Right lobe of liver (tissue), 6 donors: Measurements from ENCODE around the gene DDIAS. TPM values are rescaled to one million over a fixed set of nuclear protein-coding genes. Genes with fewer than 3 reads are reported as not detected.
A peak's percentile ranks its signal among the peaks of the same experiment; 100 is the strongest.

Experiments used
- ATAC-seq, 4 donors: fragments of 200-7000 bp; cut with Tn5 transposase; one replicate each; pipeline ENCODE4 v1.9.1; 2020; ENCODE audit warnings: mild to moderate bottlenecking in 4 of 4, moderate library complexity in 4 of 4
- DNase-seq, 3 donors: peaks; one replicate each; pipeline ENCODE4 v3.0.0-alpha.2; 2020
- H3K27ac ChIP-seq, 3 donors: fragments of 200-600 bp; one replicate each; pipeline ENCODE4 v1.8.0; 2022
- H3K27me3 ChIP-seq, 2 donors: fragments of 200-600 bp; one replicate each; pipeline ENCODE4 v1.8.0; 2022
- H3K36me3 ChIP-seq, 4 donors: fragments of 200-600 bp; sonication (generic) in 1 of 4; one replicate each; pipeline versions ENCODE4 v1.5.1 to v1.8.0; 2017 to 2022; ENCODE audit warnings: control low read depth in 1 of 4
- H3K4me1 ChIP-seq, 4 donors: fragments of 200-600 bp; sonication (generic) in 1 of 4; one replicate each; pipeline versions ENCODE4 v1.5.1 to v1.8.0; 2017 to 2022; ENCODE audit warnings: control low read depth in 1 of 4
- H3K4me3 ChIP-seq, 3 donors: fragments of 200-600 bp; one replicate each; pipeline ENCODE4 v1.8.0; 2022
- H3K9me3 ChIP-seq, 4 donors: fragments of 200-600 bp; sonication (generic) in 1 of 4; one replicate each; pipeline versions ENCODE4 v1.5.1 to v1.8.0; 2017 to 2022; ENCODE audit warnings: control low read depth in 1 of 4
- POLR2A ChIP-seq: fragments of 450-650 bp; IDR thresholded peaks from one replicate; pipeline ENCODE4 v1.6.1; 2017; ENCODE audit warnings: antibody characterized with exemption, mild to moderate bottlenecking
- WGBS: methylation state at CpG from one replicate; pipeline ENCODE4 v1.1.6; 2018; ENCODE audit warnings: low coverage, low lambda C conversion rate; ENCODE audit not compliant: insufficient coverage; ENCODE audit errors: missing lambda C conversion rate; 5-methylcytosine and 5-hydroxymethylcytosine counted together
- intact Hi-C, 2 donors: fragments of 100-400 bp; cut with DNase I; formaldehyde crosslinking; loops; one replicate each; pipeline versions ENCODE4 v1.11.2 to v1.14.1; 2022
- total RNA-seq, 6 experiments: library from RNA; depleted of rRNA in 2 of 6; stranded (reverse); fragments of >200 nt in 2 of 6; fragmentation: NEBNext Ultra II Directional in 3 of 6; extraction: Animal tissue kit (Norgen Biotek cat#: 25700) in 3 of 6; gene quantifications; one replicate each; pipeline versions ENCODE4 v1.1.0 to v1.2.4, GENCODE V29; 2016 to 2023
- TF ChIP-seq, protein P1 (sequence below), 4 donors: fragments of 200-600 bp in 3 of 4; fragments of 450-650 bp in 1 of 4; IDR thresholded peaks; one replicate each; pipeline versions ENCODE4 v1.5.1 to v1.8.0; 2016 to 2022; ENCODE audit warnings: antibody characterized with exemption in 4 of 4, mild to moderate bottlenecking in 2 of 4
- donor health status: DM: no; HTN: yes; CAD: no.
- donor health status: DM: no; HTN: no; CAD: no.
- donor health status: DM: no; HTN: no; CAD: no.
- donor health status: DM: no; HTN: yes; CAD: no.
- donor health status: DM: no; HTN: yes; CAD: no.

The DDIAS gene
- total RNA-seq, 6 experiments from 2014 or later, result 0.83 to 3.1 (median 1.2) TPM

- 25% methylated on average over 3 of the region's 3 CpGs for WGBS
- intact Hi-C loops, result no loop called here
- no peak for ATAC-seq
- H3K4me3 ChIP-seq, result peak overlapping the region; percentile 63 to 82 (median 80)
- peaks cover 0 to 23% (median 4%) of the 10 kb centered on the region in 4 donors for H3K4me1 ChIP-seq
- TF ChIP-seq, protein P1, sequence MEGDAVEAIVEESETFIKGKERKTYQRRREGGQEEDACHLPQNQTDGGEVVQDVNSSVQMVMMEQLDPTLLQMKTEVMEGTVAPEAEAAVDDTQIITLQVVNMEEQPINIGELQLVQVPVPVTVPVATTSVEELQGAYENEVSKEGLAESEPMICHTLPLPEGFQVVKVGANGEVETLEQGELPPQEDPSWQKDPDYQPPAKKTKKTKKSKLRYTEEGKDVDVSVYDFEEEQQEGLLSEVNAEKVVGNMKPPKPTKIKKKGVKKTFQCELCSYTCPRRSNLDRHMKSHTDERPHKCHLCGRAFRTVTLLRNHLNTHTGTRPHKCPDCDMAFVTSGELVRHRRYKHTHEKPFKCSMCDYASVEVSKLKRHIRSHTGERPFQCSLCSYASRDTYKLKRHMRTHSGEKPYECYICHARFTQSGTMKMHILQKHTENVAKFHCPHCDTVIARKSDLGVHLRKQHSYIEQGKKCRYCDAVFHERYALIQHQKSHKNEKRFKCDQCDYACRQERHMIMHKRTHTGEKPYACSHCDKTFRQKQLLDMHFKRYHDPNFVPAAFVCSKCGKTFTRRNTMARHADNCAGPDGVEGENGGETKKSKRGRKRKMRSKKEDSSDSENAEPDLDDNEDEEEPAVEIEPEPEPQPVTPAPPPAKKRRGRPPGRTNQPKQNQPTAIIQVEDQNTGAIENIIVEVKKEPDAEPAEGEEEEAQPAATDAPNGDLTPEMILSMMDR (IDR thresholded peaks at IDR 0.05), result no peak
- TF ChIP-seq POLR2A, result no peak
- no peaks in the 10 kb centered on the region for H3K36me3 ChIP-seq
- H3K27ac ChIP-seq, result peak overlapping the region; percentile 78 to 89 (median 86)
- H3K27me3 ChIP-seq, result no peaks in the 10 kb centered on the region
- H3K9me3 ChIP-seq, result no peaks in the 10 kb centered on the region
- DNase-seq, result no peak
Measured at GRCh38 chr11:82899186-82899820, 2.2 kb upstream of the DDIAS start.

- peak overlapping the region; percentile 78 to 89 (median 86) for H3K27ac ChIP-seq
- intact Hi-C loops, result loop anchor here in 1 of 2 donors (10.0 kb wide), 1 partner anchor 175 kb away; the partner anchor contains the start of gene RAB30
Measured at GRCh38 chr11:82899957-82900276, 1.6 kb upstream of the DDIAS start.

GRCh38 chr11:82900277-82901164 lies 1.0 kb upstream of the DDIAS start, which contains the start of gene PRCP:
Gene PRCP, minus strand, starts transcription at chr11:82900430. Its CDS starts 28 bp downstream, at chr11:82900402.
- Histone ChIP-seq H3K36me3 (no peaks in the 10 kb centered on the region), H3K4me1 (peaks cover 0 to 19% (median 4%) of the 10 kb centered on the region in 4 donors), H3K4me3 (peak within 1 kb of the TSS; percentile 63 to 82 (median 80)), H3K27me3 (no peaks in the 10 kb centered on the region), H3K27ac (peak within 1 kb of the TSS; percentile 78 to 89 (median 86)), H3K9me3 (no peaks in the 10 kb centered on the region)
- DNase-seq (peak; percentile 97 to 99 (median 97)), ATAC-seq (peak; percentile 91 to 96 (median 92))
- WGBS, result 0% methylated on average over 21 of the region's 40 CpGs
- TF ChIP-seq POLR2A, result peak; percentile 93
- TF ChIP-seq, protein P1 (IDR thresholded peaks at IDR 0.05), result peak in 1 of 4 donors; percentile 17
- intact Hi-C loops, result loop anchor here in 1 of 2 donors (10.0 kb wide), 1 partner anchor 174 kb away; the partner anchor contains the start of gene RAB30

More at GRCh38 chr11:82899957-82900276, 1.6 kb upstream of the DDIAS start:
- Histone ChIP-seq H3K9me3 (no peaks in the 10 kb centered on the region), H3K27me3 (no peaks in the 10 kb centered on the region), H3K36me3 (no peaks in the 10 kb centered on the region), H3K4me3 (peak overlapping the region; percentile 63 to 82 (median 80)), H3K4me1 (peaks cover 0 to 19% (median 4%) of the 10 kb centered on the region in 4 donors)
- TF ChIP-seq POLR2A, result no peak
- ATAC-seq (no peak), DNase-seq (no peak)
- WGBS, result under 1% methylated on average over 8 of the region's 11 CpGs

DNA sequence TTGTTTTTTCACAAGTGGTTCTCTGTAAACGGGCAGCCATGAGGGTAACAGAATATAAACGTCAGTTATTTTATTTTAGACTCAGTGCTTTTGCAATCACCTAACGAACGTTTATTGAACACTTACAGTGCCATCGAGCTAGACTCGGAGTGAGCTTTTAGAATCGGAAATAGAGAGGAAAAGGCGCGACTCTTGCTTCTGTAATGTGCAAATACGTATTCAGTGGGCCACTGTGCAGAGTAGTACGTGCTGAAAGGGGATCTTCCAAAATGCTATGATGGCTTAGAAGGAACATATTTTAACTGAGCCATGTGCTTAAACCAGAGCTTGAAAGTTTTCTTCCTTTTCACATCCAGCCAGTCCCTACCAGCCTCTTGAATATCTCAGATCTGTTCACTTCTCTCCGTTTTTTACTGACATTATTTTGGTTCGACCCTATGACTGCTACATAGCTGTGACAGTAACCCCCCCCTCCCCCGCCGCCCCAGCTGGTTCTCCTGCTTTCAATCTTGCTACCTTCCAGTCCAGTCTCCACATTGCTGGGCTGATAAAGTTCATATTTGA lies 468 bp downstream of the DDIAS start:
- 4% methylated on average over 15 of the region's 15 CpGs for WGBS
- ATAC-seq (no peak), DNase-seq (no peak)
- no peaks in the 10 kb centered on the region for H3K27me3 ChIP-seq
- TF ChIP-seq POLR2A, result no peak
- TF ChIP-seq, protein P1 (IDR thresholded peaks at IDR 0.05), result no peak
- H3K4me3 ChIP-seq, result peak overlapping the region; percentile 63 to 82 (median 80)
- H3K4me1 ChIP-seq, result peaks cover 0 to 19% (median 4%) of the 10 kb centered on the region in 4 donors
- intact Hi-C loops, result loop anchor here in 1 of 2 donors (10.0 kb wide), 1 partner anchor 173 kb away; the partner anchor contains the start of gene RAB30
- H3K9me3 ChIP-seq, result no peaks in the 10 kb centered on the region
- no peaks in the 10 kb centered on the region for H3K36me3 ChIP-seq
- no peak overlapping the region for H3K27ac ChIP-seq
